HUES64 (cell line): Measurements from ENCODE around the gene DYRK1A.

ENCODE experiments used
- H3K27ac ChIP-seq: 2 replicates; pipeline ENCODE4 v1.7.0; 2013; ENCODE audit warnings: low read depth, low read length, inconsistent platforms
- H3K27me3 ChIP-seq: 2 replicates; pipeline ENCODE4 v1.6.1; 2013; ENCODE audit warnings: mild to moderate bottlenecking, low read length; ENCODE audit not compliant: insufficient read depth
- H3K36me3 ChIP-seq: 2 replicates; pipeline ENCODE4 v1.6.1; 2013; ENCODE audit warnings: mild to moderate bottlenecking, low read length; ENCODE audit not compliant: insufficient read depth
- H3K4me1 ChIP-seq: 2 replicates; pipeline ENCODE4 v1.6.1; 2013; ENCODE audit warnings: mild to moderate bottlenecking, low read length, moderate library complexity; ENCODE audit not compliant: insufficient read depth
- H3K4me3 ChIP-seq: 2 replicates; pipeline ENCODE4 v1.5.1; 2013; ENCODE audit warnings: mild to moderate bottlenecking, low read length, moderate library complexity
- H3K9ac ChIP-seq: 2 replicates; pipeline ENCODE4 v1.6.1; 2013; ENCODE audit warnings: mild to moderate bottlenecking, low read depth, low read length
- H3K9me3 ChIP-seq: 2 replicates; pipeline ENCODE4 v1.6.1; 2013; ENCODE audit warnings: low read depth, low read length; ENCODE audit not compliant: insufficient read depth
- WGBS: fragments of 150-250, 120-280 bp; methylation state at CpG from one replicate; pipeline ENCODE4 v1.1.7; 2013; ENCODE audit warnings: missing lambda C conversion rate; 5-methylcytosine and 5-hydroxymethylcytosine counted together

Gene DYRK1A

GRCh38 chr21:37373539-37373938 is 7.0 kb downstream of the DYRK1A start:
- Histone ChIP-seq H3K27me3 (no peaks in the 10 kb centered on the region), H3K9ac (no peak overlapping the region), H3K36me3 (no peaks in the 10 kb centered on the region), H3K9me3 (no peaks in the 10 kb centered on the region), H3K4me1 (peaks cover 40% of the 10 kb centered on the region), H3K27ac (no peak overlapping the region), H3K4me3 (no peak overlapping the region)
- WGBS, result 100% methylated on average over 1 of the region's 1 CpG

- no peak overlapping the region for H3K4me3 ChIP-seq
- 95% methylated on average over 4 of the region's 5 CpGs for WGBS
- H3K9me3 ChIP-seq, result no peaks in the 10 kb centered on the region
- peaks cover 39% of the 10 kb centered on the region for H3K4me1 ChIP-seq
- H3K27me3 ChIP-seq, result no peaks in the 10 kb centered on the region
- H3K9ac ChIP-seq, result no peak overlapping the region
- no peak overlapping the region for H3K27ac ChIP-seq
- H3K36me3 ChIP-seq, result no peaks in the 10 kb centered on the region
Measured at GRCh38 chr21:37374027-37374426, 7.5 kb downstream of the DYRK1A start.

GRCh38 chr21:37375866-37376574 is 9.4 kb downstream of the DYRK1A start:
- H3K36me3 ChIP-seq, result no peaks in the 10 kb centered on the region
- H3K9ac ChIP-seq, result no peak overlapping the region
- no peaks in the 10 kb centered on the region for H3K9me3 ChIP-seq
- 95% methylated on average over 12 of the region's 13 CpGs for WGBS
- peaks cover 39% of the 10 kb centered on the region for H3K4me1 ChIP-seq
- H3K27ac ChIP-seq, result no peak overlapping the region
- no peaks in the 10 kb centered on the region for H3K27me3 ChIP-seq
- H3K4me3 ChIP-seq, result no peak overlapping the region

- Histone ChIP-seq H3K27me3 (no peaks in the 10 kb centered on the region), H3K27ac (no peak overlapping the region), H3K9ac (no peak overlapping the region), H3K36me3 (no peaks in the 10 kb centered on the region), H3K9me3 (no peaks in the 10 kb centered on the region), H3K4me3 (no peak overlapping the region), H3K4me1 (peaks cover 46% of the 10 kb centered on the region)
- 91% methylated on average over 3 of the region's 3 CpGs for WGBS
Measured at GRCh38 chr21:37378700-37379139, 12.1 kb downstream of the DYRK1A start.

GRCh38 chr21:37380349-37381323 is 14.1 kb downstream of the DYRK1A start:
- 0 out of 2 replicates have a peak overlapping the region, but pooled peaks have one; percentile 14 for H3K9ac ChIP-seq
- H3K9me3 ChIP-seq, result no peaks in the 10 kb centered on the region
- H3K36me3 ChIP-seq, result no peaks in the 10 kb centered on the region
- H3K4me3 ChIP-seq, result no peak overlapping the region
- peaks cover 48% of the 10 kb centered on the region for H3K4me1 ChIP-seq
- WGBS, result 63% methylated on average over 8 of the region's 8 CpGs
- H3K27me3 ChIP-seq, result no peaks in the 10 kb centered on the region
- peak overlapping the region; percentile 48; the same call in 1 of the 2 replicates for H3K27ac ChIP-seq

GRCh38 chr21:37381883-37382585 is 15.5 kb downstream of the DYRK1A start:
- Histone ChIP-seq H3K9ac (no peak overlapping the region), H3K36me3 (no peaks in the 10 kb centered on the region), H3K9me3 (no peaks in the 10 kb centered on the region), H3K27me3 (no peaks in the 10 kb centered on the region), H3K27ac (no peak overlapping the region), H3K4me1 (peaks cover 55% of the 10 kb centered on the region), H3K4me3 (no peak overlapping the region)
- 90% methylated on average over 3 of the region's 4 CpGs for WGBS

GRCh38 chr21:37383086-37383485 is 16.5 kb downstream of the DYRK1A start:
- Histone ChIP-seq H3K4me1 (peaks cover 58% of the 10 kb centered on the region), H3K36me3 (no peaks in the 10 kb centered on the region), H3K9me3 (no peaks in the 10 kb centered on the region), H3K27ac (no peak overlapping the region), H3K4me3 (no peak overlapping the region), H3K9ac (no peak overlapping the region), H3K27me3 (no peaks in the 10 kb centered on the region)
- WGBS, result 81% methylated on average over 1 of the region's 1 CpG

- Histone ChIP-seq H3K27ac (no peak overlapping the region), H3K4me3 (no peak overlapping the region), H3K36me3 (no peaks in the 10 kb centered on the region), H3K27me3 (no peaks in the 10 kb centered on the region), H3K9ac (no peak overlapping the region), H3K4me1 (peaks cover 55% of the 10 kb centered on the region), H3K9me3 (no peaks in the 10 kb centered on the region)
- 76% methylated on average over 1 of the region's 1 CpG for WGBS
Measured at GRCh38 chr21:37383784-37384311, 17.3 kb downstream of the DYRK1A start.

- H3K9ac ChIP-seq, result no peak overlapping the region
- no peaks in the 10 kb centered on the region for H3K36me3 ChIP-seq
- H3K27ac ChIP-seq, result no peak overlapping the region
- WGBS, result 82% methylated on average over 1 of the region's 1 CpG
- H3K4me3 ChIP-seq, result no peak overlapping the region
- H3K27me3 ChIP-seq, result no peaks in the 10 kb centered on the region
- H3K4me1 ChIP-seq, result peaks cover 50% of the 10 kb centered on the region
- no peaks in the 10 kb centered on the region for H3K9me3 ChIP-seq
Measured at GRCh38 chr21:37384416-37384815, 17.8 kb downstream of the DYRK1A start.

GRCh38 chr21:37385179-37385765 is 18.7 kb downstream of the DYRK1A start:
- WGBS, result 92% methylated on average over 4 of the region's 5 CpGs
- no peaks in the 10 kb centered on the region for H3K36me3 ChIP-seq
- H3K4me1 ChIP-seq, result peaks cover 41% of the 10 kb centered on the region
- H3K4me3 ChIP-seq, result no peak overlapping the region
- H3K9me3 ChIP-seq, result no peaks in the 10 kb centered on the region
- H3K27ac ChIP-seq, result no peak overlapping the region
- H3K9ac ChIP-seq, result no peak overlapping the region
- no peaks in the 10 kb centered on the region for H3K27me3 ChIP-seq
